Bronchial epithelial cell (primary cell): ENCODE data around the gene GAS7. TPM values are rescaled to one million over a fixed set of nuclear protein-coding genes. Genes with fewer than 3 reads are reported as not detected.

Experiments used
- DNase-seq: peaks from one replicate; pipeline ENCODE4 v3.0.0-alpha.2; 2010; ENCODE audit warnings: low read depth
- FAIRE-seq: peaks from 2 replicates; lab custom pipeline; 2011; peaks lifted over from hg19 to GRCh38; lab: Jason Lieb, UNC
- H3K27me3 ChIP-seq: 2 replicates; pipeline ENCODE4 v1.5.1; 2011; ENCODE audit warnings: low read length; ENCODE audit not compliant: control insufficient read depth, insufficient read depth
- H3K36me3 ChIP-seq: 2 replicates; pipeline ENCODE4 v1.5.1; 2011; ENCODE audit warnings: low read length; ENCODE audit not compliant: control insufficient read depth, insufficient read depth
- H3K4me3 ChIP-seq: 2 replicates; pipeline ENCODE4 v1.5.1; 2011; ENCODE audit warnings: mild to moderate bottlenecking, low read depth, low read length, control low read depth
- CTCF ChIP-seq: IDR thresholded peaks from 2 replicates; pipeline ENCODE4 v1.5.1; 2011; ENCODE audit warnings: mild to moderate bottlenecking, moderate library complexity, low read length, control low read depth, inconsistent platforms; ENCODE audit not compliant: insufficient read depth, severe bottlenecking
- total RNA-seq: library from RNA; depleted of rRNA; stranded (reverse); fragments of >200 nt; gene quantifications from 2 replicates; pipeline ENCODE4 v1.2.1, GENCODE V29; 2014

GAS7 gene
- total RNA-seq, 1 donor from 2014 or later = 1.1 TPM

- no peaks in the 10 kb centered on the region for H3K36me3 ChIP-seq
- no peaks in the 10 kb centered on the region for H3K27me3 ChIP-seq
- DNase-seq = no peak
- H3K4me3 ChIP-seq = no peak overlapping the region
- TF ChIP-seq CTCF = no peak
- FAIRE-seq = no peak
Measured at GRCh38 chr17:9956474-9957131, 241.8 kb downstream of the GAS7 start.

GRCh38 chr17:9953492-9953891, 244.9 kb downstream of the GAS7 start:
- no peaks in the 10 kb centered on the region for H3K36me3 ChIP-seq
- no peak for DNase-seq
- no peaks in the 10 kb centered on the region for H3K27me3 ChIP-seq
- H3K4me3 ChIP-seq = no peak overlapping the region
- TF ChIP-seq CTCF = no peak
- no peak for FAIRE-seq

GRCh38 chr17:9951803-9952202, 246.6 kb downstream of the GAS7 start:
- Histone ChIP-seq H3K4me3 (no peak overlapping the region), H3K36me3 (no peaks in the 10 kb centered on the region), H3K27me3 (no peaks in the 10 kb centered on the region)
- FAIRE-seq (no peak), DNase-seq (no peak)
- no peak for TF ChIP-seq CTCF

- Histone ChIP-seq H3K27me3 (no peaks in the 10 kb centered on the region), H3K4me3 (no peak overlapping the region), H3K36me3 (no peaks in the 10 kb centered on the region)
- no peak for FAIRE-seq
- no peak for TF ChIP-seq CTCF
- DNase-seq = no peak
Measured at GRCh38 chr17:9948928-9949327, 249.5 kb downstream of the GAS7 start.

GRCh38 chr17:9944704-9945103, 253.7 kb downstream of the GAS7 start:
- no peaks in the 10 kb centered on the region for H3K27me3 ChIP-seq
- FAIRE-seq (no peak), DNase-seq (no peak)
- TF ChIP-seq CTCF = no peak
- H3K36me3 ChIP-seq = no peaks in the 10 kb centered on the region
- H3K4me3 ChIP-seq = no peak overlapping the region

- no peak for DNase-seq
- TF ChIP-seq CTCF = no peak
- no peaks in the 10 kb centered on the region for H3K36me3 ChIP-seq
- H3K27me3 ChIP-seq = no peaks in the 10 kb centered on the region
- no peak for FAIRE-seq
- H3K4me3 ChIP-seq = no peak overlapping the region
Measured at GRCh38 chr17:9943343-9943742, 255.1 kb downstream of the GAS7 start.
